Measurements from ENCODE around the gene COP1. TPM values are rescaled to one million over a fixed set of nuclear protein-coding genes. Genes with fewer than 3 reads are reported as not detected.

The COP1 gene
- total RNA-seq, 1 donor from 2014 or later = 38.7 TPM

GRCh38 chr1:176068901-176069300 is 138.2 kb downstream of the COP1 start:
- DNase-seq (no peak), ATAC-seq (no peak)
- Histone ChIP-seq H3K9me3 (no peaks in the 10 kb centered on the region), H3K27me3 (no peaks in the 10 kb centered on the region), H3K27ac (no peak overlapping the region), H3K36me3 (peaks cover 8% of the 10 kb centered on the region), H3K4me1 (peaks cover 4% of the 10 kb centered on the region), H3K4me3 (no peak overlapping the region)
- intact Hi-C loops (cut with DNase I) = no loop called here
- TF ChIP-seq CTCF (IDR thresholded peaks at IDR 0.05) = no peak

- no peaks in the 10 kb centered on the region for H3K27me3 ChIP-seq
- no peak overlapping the region for H3K4me3 ChIP-seq
- ATAC-seq = no peak
- H3K9me3 ChIP-seq = no peaks in the 10 kb centered on the region
- H3K36me3 ChIP-seq = peaks cover 8% of the 10 kb centered on the region
- H3K4me1 ChIP-seq = peaks cover 4% of the 10 kb centered on the region
- intact Hi-C loops (cut with DNase I) = no loop called here
- no peak overlapping the region for H3K27ac ChIP-seq
- no peak for TF ChIP-seq CTCF (IDR thresholded peaks at IDR 0.05)
- no peak for DNase-seq
Observed at GRCh38 chr1:176068256-176068655, 138.8 kb downstream of the COP1 start.

DNA sequence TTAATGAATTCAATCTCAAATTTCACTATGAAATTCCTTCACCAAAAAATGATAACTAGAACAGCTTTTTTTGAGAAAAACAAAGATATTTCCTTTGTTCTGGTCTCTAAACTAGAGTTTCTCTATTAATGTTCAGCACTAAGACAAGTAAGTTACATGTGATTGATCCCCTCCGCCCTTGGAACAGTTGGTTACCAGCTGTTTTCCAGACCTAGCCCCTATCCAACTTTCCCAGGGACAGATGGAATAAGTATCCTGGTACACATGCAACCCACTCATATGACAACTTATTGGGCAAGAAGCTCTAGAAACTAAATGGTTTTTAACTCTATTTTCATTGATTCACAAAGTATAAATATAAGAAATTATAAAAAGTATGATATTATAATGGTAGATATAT is 140.4 kb downstream of the COP1 start:
- DNase-seq (no peak), ATAC-seq (no peak)

DNA sequence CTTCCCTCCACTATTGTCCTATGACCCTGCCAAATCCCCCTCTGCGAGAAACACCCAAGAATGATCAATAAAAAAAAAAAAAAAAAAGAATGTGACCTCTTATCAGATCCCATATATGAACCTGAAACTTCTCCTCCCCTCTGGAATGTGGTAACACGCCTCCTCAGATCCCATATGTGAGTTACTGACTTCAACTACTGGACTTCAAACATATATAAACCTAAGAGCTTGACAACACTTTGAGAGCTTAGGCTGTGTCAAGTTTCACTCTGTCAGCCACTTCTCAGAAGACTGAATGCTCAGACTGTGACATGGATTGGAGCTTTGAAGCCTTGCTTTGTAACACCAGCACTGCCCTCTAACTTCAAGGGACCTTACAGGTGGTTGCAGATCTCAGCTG is 148.4 kb downstream of the COP1 start:
- no peaks in the 10 kb centered on the region for H3K4me1 ChIP-seq
- intact Hi-C loops (cut with DNase I) = no loop called here
- no peaks in the 10 kb centered on the region for H3K9me3 ChIP-seq
- no peak for DNase-seq
- H3K4me3 ChIP-seq = no peak overlapping the region
- no peaks in the 10 kb centered on the region for H3K36me3 ChIP-seq
- no peaks in the 10 kb centered on the region for H3K27me3 ChIP-seq
- ATAC-seq = peak; percentile 65
- H3K27ac ChIP-seq = no peak overlapping the region
- TF ChIP-seq CTCF (IDR thresholded peaks at IDR 0.05) = no peak

More for the DNA sequence above, 140.4 kb downstream of the COP1 start:
- Histone ChIP-seq H3K27me3 (no peaks in the 10 kb centered on the region), H3K4me1 (no peaks in the 10 kb centered on the region), H3K27ac (no peak overlapping the region), H3K9me3 (no peaks in the 10 kb centered on the region), H3K4me3 (no peak overlapping the region), H3K36me3 (peaks cover 8% of the 10 kb centered on the region)
- intact Hi-C loops (cut with DNase I) = no loop called here
- TF ChIP-seq CTCF (IDR thresholded peaks at IDR 0.05) = no peak

- no peak for TF ChIP-seq CTCF (IDR thresholded peaks at IDR 0.05)
- no peaks in the 10 kb centered on the region for H3K4me1 ChIP-seq
- H3K4me3 ChIP-seq = no peak overlapping the region
- no peaks in the 10 kb centered on the region for H3K9me3 ChIP-seq
- intact Hi-C loops (cut with DNase I) = no loop called here
- DNase-seq (no peak), ATAC-seq (no peak)
- H3K27me3 ChIP-seq = no peaks in the 10 kb centered on the region
- peaks cover 2% of the 10 kb centered on the region for H3K36me3 ChIP-seq
- H3K27ac ChIP-seq = no peak overlapping the region
Observed at GRCh38 chr1:176056312-176056711, 150.8 kb downstream of the COP1 start.

- H3K27me3 ChIP-seq = no peaks in the 10 kb centered on the region
- peaks cover 6% of the 10 kb centered on the region for H3K36me3 ChIP-seq
- no peak for TF ChIP-seq CTCF (IDR thresholded peaks at IDR 0.05)
- no peaks in the 10 kb centered on the region for H3K9me3 ChIP-seq
- DNase-seq (no peak), ATAC-seq (no peak)
- no peak overlapping the region for H3K4me3 ChIP-seq
- no peaks in the 10 kb centered on the region for H3K4me1 ChIP-seq
- intact Hi-C loops (cut with DNase I) = no loop called here
- no peak overlapping the region for H3K27ac ChIP-seq
Observed at GRCh38 chr1:176055398-176055797, 151.7 kb downstream of the COP1 start.

Measured in upper lobe of right lung (tissue), 1 donor.